ENCODE data around the gene NHSL2.

- TF ChIP-seq CTCF (IDR thresholded peaks at IDR 0.05; ENCODE audit: borderline replicate concordance, extremely low read depth, low read length, poor library complexity, severe bottlenecking) (no peak), EZH2 (IDR thresholded peaks at IDR 0.05; ENCODE audit: borderline replicate concordance, low read depth, low read length, severe bottlenecking) (no peak)
These were observed 232.9 kb downstream of the NHSL2 start for GRCh38 chrX:72143609-72143907.

Measured in DND-41 (cell line).